C4-2B (cell line): ENCODE data around the gene UBAP1.
"Not testable (repeated sequence)": the region's sequence is repeated elsewhere in the genome, so short reads cannot be mapped to it uniquely, and the experiment has no call there.

Experiments used
- H3K27ac ChIP-seq: fragments of 450-650 bp; 2 replicates; pipeline ENCODE4 v1.5.1; 2017
- CTCF ChIP-seq: fragments of 450-650 bp; conservative IDR thresholded peaks from 2 replicates; pipeline ENCODE4 v1.5.1; 2017; ENCODE audit warnings: mild to moderate bottlenecking
- ZFX ChIP-seq: fragments of 450-650 bp; IDR thresholded peaks from 2 replicates; pipeline ENCODE4 v1.6.1; 2017

UBAP1 gene

GRCh38 chr9:34292552-34292951, 113.7 kb downstream of the UBAP1 start:
- TF ChIP-seq ZFX (no peak), CTCF (no peak)
- H3K27ac ChIP-seq: no peak overlapping the region

DNA sequence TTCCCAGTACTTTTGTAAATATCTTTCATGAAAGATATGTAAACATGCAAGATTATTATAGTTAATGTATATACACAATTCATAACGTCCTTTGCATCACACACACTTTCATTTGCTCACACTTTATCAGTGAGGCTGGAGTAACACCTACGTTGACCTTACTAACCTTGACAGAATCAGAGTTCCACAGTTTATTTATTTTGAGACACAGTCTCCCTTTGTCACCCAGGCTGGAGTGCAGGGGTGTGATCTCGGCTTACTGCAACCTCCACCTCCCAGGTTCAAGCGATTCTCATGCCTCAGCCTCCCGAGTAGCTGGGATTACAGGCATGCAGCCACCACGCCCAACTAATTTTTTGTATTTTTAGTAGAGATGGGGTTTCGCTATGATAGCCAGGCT, 122.2 kb downstream of the UBAP1 start:
- not testable (repeated sequence) for H3K27ac ChIP-seq
